Measurements from ENCODE around the gene AGO3. TPM values are rescaled to one million over a fixed set of nuclear protein-coding genes. Genes with fewer than 3 reads are reported as not detected.

Gene AGO3
- total and polyA plus RNA-seq, 2 of the 13 experiments (the other 11 are each of a cell fraction or from before 2014, with no cell fraction given): 21.2 to 27.1 TPM

- TF ChIP-seq CSRNP1 (CRISPR knock-in tag; IDR thresholded peaks at IDR 0.05): peak; percentile 85; the same call in 1 of the 2 replicates
- TF ChIP-seq ZZZ3 (CRISPR knock-in tag; IDR thresholded peaks at IDR 0.05; ENCODE audit: borderline replicate concordance): peak; percentile 85; the same call in 1 of the 2 replicates
- 0 out of 2 replicates have a peak, but pooled peaks have one; percentile 64 for TF ChIP-seq ZNF224 (CRISPR knock-in tag; IDR thresholded peaks at IDR 0.05)
- peak; percentile 89 for TF ChIP-seq RBM39 (IDR thresholded peaks at IDR 0.05; ENCODE audit: low read depth, low read length, poor library complexity, severe bottlenecking)
- peak; percentile 91 for TF ChIP-seq MAX (IDR thresholded peaks at IDR 0.05)
- TF ChIP-seq ZNF225 (CRISPR knock-in tag; IDR thresholded peaks at IDR 0.05): peak; percentile 87; the same call in 1 of the 2 replicates
- no peak for TF ChIP-seq NFIC (IDR thresholded peaks at IDR 0.05; ENCODE audit: low read length)
- TF ChIP-seq TRAFD1 (CRISPR knock-in tag; IDR thresholded peaks at IDR 0.05; ENCODE audit: borderline replicate concordance): no peak
- no peak for TF ChIP-seq ZNF781 (CRISPR knock-in tag; IDR thresholded peaks at IDR 0.05; ENCODE audit: borderline replicate concordance, not compliant biosample characterization)
- no peak for TF ChIP-seq ZNF75D (CRISPR knock-in tag; IDR thresholded peaks at IDR 0.05; ENCODE audit: borderline replicate concordance)
- TF ChIP-seq MTF1 (CRISPR knock-in tag; IDR thresholded peaks at IDR 0.05): peak; percentile 80
- TF ChIP-seq IKZF4 (CRISPR knock-in tag; IDR thresholded peaks at IDR 0.05; ENCODE audit: borderline replicate concordance, low read depth, not compliant biosample characterization): peak; percentile 26
- TF ChIP-seq ZBTB37 (CRISPR knock-in tag; IDR thresholded peaks at IDR 0.05): no peak
- TF ChIP-seq FOXM1 (CRISPR knock-in tag; IDR thresholded peaks at IDR 0.05): no peak
- peak; percentile 81; the same call in 1 of the 2 replicates for TF ChIP-seq ZC3H13 (CRISPR knock-in tag; IDR thresholded peaks at IDR 0.05)
- TF ChIP-seq ZNF253 (CRISPR knock-in tag; IDR thresholded peaks at IDR 0.05; ENCODE audit: borderline replicate concordance): no peak
- no peak for TF ChIP-seq CEBPB (IDR thresholded peaks at IDR 0.05; ENCODE audit: borderline replicate concordance, low read depth, low read length)
- TF ChIP-seq GPN1 (CRISPR knock-in tag; IDR thresholded peaks at IDR 0.05; ENCODE audit: borderline replicate concordance): no peak
- TF ChIP-seq CREB3 (CRISPR knock-in tag; IDR thresholded peaks at IDR 0.05): peak; percentile 82; the same call in 1 of the 2 replicates
- no peak for TF ChIP-seq ZNF576 (CRISPR knock-in tag; IDR thresholded peaks at IDR 0.05)
- TF ChIP-seq ZNF160 (CRISPR knock-in tag; IDR thresholded peaks at IDR 0.05): peak; percentile 39
Observed at GRCh38 chr1:36088577-36089392, 157.9 kb downstream of the AGO3 start, which contains the start of gene ADPRS (continued).
